Measurements from ENCODE around the gene PHLDA2. TPM values are rescaled to one million over a fixed set of nuclear protein-coding genes. Genes with fewer than 3 reads are reported as not detected.

Gene PHLDA2
- total and polyA plus RNA-seq, 2 donors (not counting 1 experiment from before 2014, with no cell fraction given) = 1.4 TPM; not detected in 1

DNA sequence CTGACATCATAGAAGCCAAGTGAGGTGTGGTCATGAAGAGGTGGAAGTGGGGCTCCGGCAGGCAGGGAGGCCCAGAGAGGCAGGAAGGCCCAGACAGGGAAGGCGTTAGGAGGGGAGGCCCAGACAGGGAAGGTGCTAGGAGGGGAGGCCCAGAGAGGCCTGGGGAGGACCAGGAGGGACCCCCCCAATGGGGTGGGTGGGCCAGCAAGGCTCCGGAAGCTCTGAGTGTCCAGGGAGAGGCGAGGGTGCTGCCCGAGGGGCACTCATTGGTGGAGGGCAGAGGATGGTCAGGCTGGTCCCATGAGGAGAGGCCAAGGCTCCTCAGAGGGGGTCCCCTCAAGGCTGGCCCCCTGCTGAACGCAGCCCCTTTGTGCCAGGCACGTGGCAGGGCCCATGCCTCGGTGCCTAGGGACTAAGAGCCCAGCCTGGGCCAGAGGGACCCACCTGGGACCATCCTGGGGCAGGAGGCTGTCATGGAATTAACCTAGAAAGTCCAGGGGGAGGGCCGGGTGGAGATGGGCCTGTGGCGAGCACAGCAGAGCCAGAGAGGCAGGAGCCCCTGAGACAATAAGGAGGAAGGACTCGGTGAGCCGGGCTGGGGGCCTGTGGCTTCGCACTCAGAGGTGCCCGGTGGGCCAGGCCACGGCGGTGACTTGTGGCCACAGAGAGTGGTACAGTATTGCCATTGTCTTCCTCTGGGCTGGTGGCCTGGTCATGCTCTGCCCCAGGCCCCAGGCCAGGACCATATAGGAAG, 12.2 kb downstream of the PHLDA2 start:
- Histone ChIP-seq H3K4me1 (ENCODE audit: control insufficient read depth in 2 of 2, insufficient read depth in 2 of 2, low read length in 2 of 2) (peaks cover 12 to 18% of the 10 kb centered on the region in 2 donors), H4K20me1 (ENCODE audit: control insufficient read depth, insufficient read depth, low read length, poor library complexity, severe bottlenecking) (no peaks in the 10 kb centered on the region), H2AFZ (ENCODE audit: insufficient read depth, low read depth, low read length, poor library complexity, severe bottlenecking) (no peak overlapping the region), H3K9me3 (ENCODE audit: control extremely low read depth in 1 of 3, control insufficient read depth in 2 of 3, insufficient read depth in 1 of 3, low read length in 2 of 3) (no peaks in the 10 kb centered on the region), H3K79me2 (ENCODE audit: control insufficient read depth, insufficient read depth, low read length) (no peaks in the 10 kb centered on the region), H3K27me3 (replicated peaks in 1 of 4; ENCODE audit: control extremely low read depth in 1 of 4, control insufficient read depth in 3 of 4, insufficient read depth in 4 of 4, low read length in 3 of 4) (no peaks in the 10 kb centered on the region), H3K4me3 (ENCODE audit: control extremely low read depth in 1 of 5, extremely low read depth in 1 of 5, insufficient read depth in 1 of 5, low read depth in 2 of 5, low read length in 4 of 5) (no peak overlapping the region), H3K36me3 (replicated peaks in 1 of 2; ENCODE audit: control extremely low read depth in 1 of 2, control insufficient read depth in 1 of 2, extremely low read depth in 1 of 2, insufficient read depth in 2 of 2, low read length in 1 of 2) (no peaks in the 10 kb centered on the region), H3K4me2 (replicated peaks; ENCODE audit: low read depth, low read length, poor library complexity, severe bottlenecking) (no peak overlapping the region), H3K27ac (ENCODE audit: low read length in 2 of 2) (no peak overlapping the region), H3K9ac (ENCODE audit: low read length) (no peak overlapping the region)
- CTCF ChIA-PET = no interaction called here
- TF ChIP-seq EZH2 (IDR thresholded peaks at IDR 0.05; ENCODE audit: borderline replicate concordance, insufficient read depth, low read depth, low read length, poor library complexity, severe bottlenecking) = no peak
- intact Hi-C loops (cut with micrococcal nuclease) = no loop called here
- Mint-ChIP-seq H3K27ac (no peak overlapping the region), H3K4me1 (peaks cover 13% of the 10 kb centered on the region), H3K4me3 (no peak overlapping the region), H3K9me3 (ENCODE audit: insufficient read depth) (no peaks in the 10 kb centered on the region), H3K27me3 (no peaks in the 10 kb centered on the region)
- ATAC-seq (ENCODE audit: low read depth) = no peak
- 92% methylated on average over 16 of the region's 16 CpGs for WGBS (ENCODE audit: insufficient coverage)
- DNase-seq = no peak
- POLR2A ChIA-PET = no interaction called here

DNA sequence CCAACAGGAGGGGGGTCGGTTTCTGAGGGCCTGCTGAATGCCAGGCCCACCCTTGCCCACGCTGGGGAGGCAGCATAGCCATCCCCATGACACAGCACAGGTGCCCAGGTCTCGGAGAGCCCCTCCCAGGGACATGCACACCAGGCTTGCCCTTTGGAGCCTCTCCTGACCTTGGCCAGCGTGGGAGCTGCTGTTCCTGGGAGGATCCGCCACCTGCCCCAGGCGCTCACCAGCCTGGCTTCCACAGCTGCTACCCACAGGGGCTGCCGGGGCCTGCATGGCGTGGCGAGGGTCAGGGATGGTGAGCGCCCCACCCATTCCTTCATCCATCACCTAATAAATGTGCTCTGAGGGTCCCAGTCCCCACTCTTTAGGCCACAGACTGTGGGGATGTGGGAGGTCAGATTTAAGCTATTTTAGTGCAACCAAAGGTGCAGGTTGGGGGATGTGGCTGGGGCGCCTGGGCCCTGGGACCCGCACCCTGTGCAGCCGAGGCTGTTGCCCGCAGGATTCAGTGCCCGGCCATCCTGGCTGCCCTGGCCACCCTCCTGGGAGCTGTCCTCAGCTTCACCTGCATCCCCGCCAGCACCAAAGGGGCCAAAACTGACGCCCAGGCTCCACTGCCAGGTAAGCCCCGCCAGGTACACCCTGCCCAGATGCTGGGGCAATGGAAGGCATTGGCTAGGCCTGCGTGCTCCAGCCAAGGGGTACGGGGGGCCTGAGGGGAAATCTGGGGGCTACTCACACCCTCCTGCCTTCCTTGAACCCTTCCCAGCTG, 12.9 kb downstream of the PHLDA2 start:
- peaks cover 12 to 18% of the 10 kb centered on the region in 2 donors for H3K4me1 ChIP-seq (ENCODE audit: control insufficient read depth in 2 of 2, insufficient read depth in 2 of 2, low read length in 2 of 2)
- H3K79me2 ChIP-seq (ENCODE audit: control insufficient read depth, insufficient read depth, low read length) = no peaks in the 10 kb centered on the region
- H3K27ac Mint-ChIP-seq = no peak overlapping the region
- H3K4me3 ChIP-seq (ENCODE audit: control extremely low read depth in 1 of 5, extremely low read depth in 1 of 5, insufficient read depth in 1 of 5, low read depth in 2 of 5, low read length in 4 of 5) = no peak overlapping the region
- CTCF ChIA-PET = no interaction called here
- H3K4me2 ChIP-seq (replicated peaks; ENCODE audit: low read depth, low read length, poor library complexity, severe bottlenecking) = no peak overlapping the region
- H3K9me3 Mint-ChIP-seq (ENCODE audit: insufficient read depth) = no peaks in the 10 kb centered on the region
- H3K9me3 ChIP-seq (ENCODE audit: control extremely low read depth in 1 of 3, control insufficient read depth in 2 of 3, insufficient read depth in 1 of 3, low read length in 2 of 3) = no peaks in the 10 kb centered on the region
- H3K27me3 Mint-ChIP-seq = no peaks in the 10 kb centered on the region
- H3K9ac ChIP-seq (ENCODE audit: low read length) = no peak overlapping the region
- H3K36me3 ChIP-seq (replicated peaks in 1 of 2; ENCODE audit: control extremely low read depth in 1 of 2, control insufficient read depth in 1 of 2, extremely low read depth in 1 of 2, insufficient read depth in 2 of 2, low read length in 1 of 2) = no peaks in the 10 kb centered on the region
- H4K20me1 ChIP-seq (ENCODE audit: control insufficient read depth, insufficient read depth, low read length, poor library complexity, severe bottlenecking) = no peaks in the 10 kb centered on the region
- ATAC-seq (ENCODE audit: low read depth) (no peak), DNase-seq (no peak)
- intact Hi-C loops (cut with micrococcal nuclease) = no loop called here
- 96% methylated on average over 14 of the region's 20 CpGs for WGBS (ENCODE audit: insufficient coverage)
- H3K27ac ChIP-seq (ENCODE audit: low read length in 2 of 2) = no peak overlapping the region
- no peak overlapping the region for H3K4me3 Mint-ChIP-seq
- H3K27me3 ChIP-seq (replicated peaks in 1 of 4; ENCODE audit: control extremely low read depth in 1 of 4, control insufficient read depth in 3 of 4, insufficient read depth in 4 of 4, low read length in 3 of 4) = no peaks in the 10 kb centered on the region
- H2AFZ ChIP-seq (ENCODE audit: insufficient read depth, low read depth, low read length, poor library complexity, severe bottlenecking) = no peak overlapping the region
- POLR2A ChIA-PET = no interaction called here
- H3K4me1 Mint-ChIP-seq = peaks cover 15% of the 10 kb centered on the region
- TF ChIP-seq, protein P1, sequence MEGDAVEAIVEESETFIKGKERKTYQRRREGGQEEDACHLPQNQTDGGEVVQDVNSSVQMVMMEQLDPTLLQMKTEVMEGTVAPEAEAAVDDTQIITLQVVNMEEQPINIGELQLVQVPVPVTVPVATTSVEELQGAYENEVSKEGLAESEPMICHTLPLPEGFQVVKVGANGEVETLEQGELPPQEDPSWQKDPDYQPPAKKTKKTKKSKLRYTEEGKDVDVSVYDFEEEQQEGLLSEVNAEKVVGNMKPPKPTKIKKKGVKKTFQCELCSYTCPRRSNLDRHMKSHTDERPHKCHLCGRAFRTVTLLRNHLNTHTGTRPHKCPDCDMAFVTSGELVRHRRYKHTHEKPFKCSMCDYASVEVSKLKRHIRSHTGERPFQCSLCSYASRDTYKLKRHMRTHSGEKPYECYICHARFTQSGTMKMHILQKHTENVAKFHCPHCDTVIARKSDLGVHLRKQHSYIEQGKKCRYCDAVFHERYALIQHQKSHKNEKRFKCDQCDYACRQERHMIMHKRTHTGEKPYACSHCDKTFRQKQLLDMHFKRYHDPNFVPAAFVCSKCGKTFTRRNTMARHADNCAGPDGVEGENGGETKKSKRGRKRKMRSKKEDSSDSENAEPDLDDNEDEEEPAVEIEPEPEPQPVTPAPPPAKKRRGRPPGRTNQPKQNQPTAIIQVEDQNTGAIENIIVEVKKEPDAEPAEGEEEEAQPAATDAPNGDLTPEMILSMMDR (IDR thresholded peaks at IDR 0.05) = no peak
- TF ChIP-seq EZH2 (IDR thresholded peaks at IDR 0.05; ENCODE audit: borderline replicate concordance, insufficient read depth, low read depth, low read length, poor library complexity, severe bottlenecking) = no peak

All from B cell (primary cell).